IPS-15b (cell line): Measurements from ENCODE around the gene FBLN1.

Source experiments
- H3K27me3 ChIP-seq: one replicate; pipeline ENCODE4 v1.6.1; 2013; ENCODE audit warnings: low read length; ENCODE audit not compliant: control insufficient read depth, insufficient read depth
- H3K36me3 ChIP-seq: one replicate; pipeline ENCODE4 v1.6.1; 2013; ENCODE audit warnings: low read length; ENCODE audit not compliant: control insufficient read depth, insufficient read depth
- H3K4me1 ChIP-seq: one replicate; pipeline ENCODE4 v1.6.1; 2013; ENCODE audit warnings: mild to moderate bottlenecking, low read length; ENCODE audit not compliant: control insufficient read depth, insufficient read depth
- H3K4me3 ChIP-seq: one replicate; pipeline ENCODE4 v1.5.1; 2013; ENCODE audit warnings: low read depth, low read length
- H3K9ac ChIP-seq: one replicate; pipeline ENCODE4 v1.6.1; 2013; ENCODE audit warnings: low read depth, mild to moderate bottlenecking, low read length
- H3K9me3 ChIP-seq: one replicate; pipeline ENCODE4 v1.6.1; 2013; ENCODE audit warnings: mild to moderate bottlenecking, low read length; ENCODE audit not compliant: control insufficient read depth, insufficient read depth

FBLN1 gene

DNA sequence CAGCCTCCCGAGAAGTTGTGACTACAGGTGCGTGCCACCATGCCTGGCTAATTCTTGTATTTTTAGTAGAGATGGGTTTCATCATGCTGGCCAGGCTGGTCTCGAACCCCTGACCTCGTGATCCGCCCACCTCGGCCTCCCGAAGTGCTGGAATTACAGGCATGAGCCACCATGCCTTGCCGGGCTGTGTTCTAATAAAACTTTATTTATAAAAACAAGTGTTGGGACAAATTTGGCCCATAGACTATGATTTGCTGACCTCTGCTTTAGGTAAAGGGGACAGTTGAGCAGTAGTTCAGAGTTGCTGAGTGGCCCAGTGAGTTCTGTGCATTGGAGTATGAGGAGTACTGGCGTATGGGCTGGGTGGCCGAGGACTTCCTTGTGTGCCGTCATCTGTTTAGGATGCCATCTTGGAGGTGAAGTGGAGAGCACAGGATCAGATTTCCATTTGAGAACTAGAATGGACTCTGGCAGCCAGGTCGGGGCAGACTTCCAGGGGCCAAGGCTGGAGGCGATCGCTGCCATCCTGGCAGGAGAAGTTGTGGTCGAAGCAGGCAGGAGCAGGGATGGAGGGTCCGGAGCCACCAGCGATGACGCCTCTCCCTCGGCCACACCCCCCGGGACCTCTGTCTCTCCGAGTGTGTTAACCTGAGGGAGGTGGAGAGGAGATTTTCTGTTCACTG is 43.8 kb downstream of the FBLN1 start:
- Histone ChIP-seq H3K9ac (no peak overlapping the region), H3K9me3 (no peaks in the 10 kb centered on the region), H3K4me1 (no peaks in the 10 kb centered on the region), H3K4me3 (no peak overlapping the region), H3K27me3 (no peaks in the 10 kb centered on the region), H3K36me3 (peaks cover 70% of the 10 kb centered on the region)

- Histone ChIP-seq H3K4me3 (no peak overlapping the region), H3K4me1 (no peaks in the 10 kb centered on the region), H3K9ac (no peak overlapping the region), H3K9me3 (no peaks in the 10 kb centered on the region), H3K36me3 (peaks cover 66% of the 10 kb centered on the region), H3K27me3 (no peaks in the 10 kb centered on the region)
Observed at GRCh38 chr22:45547016-45547345, 44.3 kb downstream of the FBLN1 start.

GRCh38 chr22:45547731-45548130 is 45.0 kb downstream of the FBLN1 start:
- no peak overlapping the region for H3K4me3 ChIP-seq
- H3K27me3 ChIP-seq: no peaks in the 10 kb centered on the region
- no peaks in the 10 kb centered on the region for H3K4me1 ChIP-seq
- no peak overlapping the region for H3K9ac ChIP-seq
- H3K36me3 ChIP-seq: peaks cover 58% of the 10 kb centered on the region
- no peaks in the 10 kb centered on the region for H3K9me3 ChIP-seq

GRCh38 chr22:45548247-45548840 is 45.7 kb downstream of the FBLN1 start:
- H3K9me3 ChIP-seq: no peaks in the 10 kb centered on the region
- H3K9ac ChIP-seq: no peak overlapping the region
- no peak overlapping the region for H3K4me3 ChIP-seq
- no peaks in the 10 kb centered on the region for H3K27me3 ChIP-seq
- H3K36me3 ChIP-seq: peaks cover 55% of the 10 kb centered on the region
- H3K4me1 ChIP-seq: no peaks in the 10 kb centered on the region

DNA sequence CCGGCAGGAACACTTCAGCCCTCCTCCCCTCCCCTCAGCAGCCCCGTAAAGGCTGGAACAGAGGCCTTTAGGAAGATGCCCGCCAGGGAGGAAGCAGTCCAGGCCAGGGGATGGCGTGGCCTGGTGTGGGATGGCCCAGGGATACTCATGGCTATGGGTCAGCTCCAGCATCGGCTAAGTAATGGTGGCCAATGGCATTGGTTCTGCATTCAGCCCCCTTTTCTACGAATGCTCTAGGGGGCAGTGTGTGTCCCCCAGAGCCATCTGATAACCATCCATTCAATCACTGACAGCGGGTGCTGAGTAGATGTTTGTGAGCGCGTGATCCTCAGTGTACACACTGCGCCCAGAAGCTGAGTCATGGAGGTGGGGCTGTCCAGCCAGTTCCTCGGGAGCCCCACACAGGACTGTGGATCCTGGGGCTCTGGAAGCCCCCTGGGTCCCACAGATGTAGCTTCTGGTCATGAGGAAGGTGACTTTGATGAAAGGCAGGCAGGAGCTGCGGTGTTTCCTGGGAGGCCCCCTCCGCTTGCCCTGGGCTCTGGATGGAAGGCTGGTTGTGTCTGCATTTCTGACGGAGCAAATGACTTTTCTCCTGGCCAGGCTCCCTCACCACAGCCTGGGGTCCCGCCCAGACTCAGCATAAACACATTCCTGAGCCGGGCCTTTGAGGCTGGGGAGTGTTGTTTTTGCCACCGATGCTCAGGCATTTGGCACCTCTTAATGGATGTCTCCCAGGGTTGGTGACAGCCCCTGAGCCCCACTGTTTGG is 46.5 kb downstream of the FBLN1 start:
- no peaks in the 10 kb centered on the region for H3K27me3 ChIP-seq
- H3K36me3 ChIP-seq: peaks cover 48% of the 10 kb centered on the region
- no peaks in the 10 kb centered on the region for H3K9me3 ChIP-seq
- no peak overlapping the region for H3K9ac ChIP-seq
- no peaks in the 10 kb centered on the region for H3K4me1 ChIP-seq
- no peak overlapping the region for H3K4me3 ChIP-seq

DNA sequence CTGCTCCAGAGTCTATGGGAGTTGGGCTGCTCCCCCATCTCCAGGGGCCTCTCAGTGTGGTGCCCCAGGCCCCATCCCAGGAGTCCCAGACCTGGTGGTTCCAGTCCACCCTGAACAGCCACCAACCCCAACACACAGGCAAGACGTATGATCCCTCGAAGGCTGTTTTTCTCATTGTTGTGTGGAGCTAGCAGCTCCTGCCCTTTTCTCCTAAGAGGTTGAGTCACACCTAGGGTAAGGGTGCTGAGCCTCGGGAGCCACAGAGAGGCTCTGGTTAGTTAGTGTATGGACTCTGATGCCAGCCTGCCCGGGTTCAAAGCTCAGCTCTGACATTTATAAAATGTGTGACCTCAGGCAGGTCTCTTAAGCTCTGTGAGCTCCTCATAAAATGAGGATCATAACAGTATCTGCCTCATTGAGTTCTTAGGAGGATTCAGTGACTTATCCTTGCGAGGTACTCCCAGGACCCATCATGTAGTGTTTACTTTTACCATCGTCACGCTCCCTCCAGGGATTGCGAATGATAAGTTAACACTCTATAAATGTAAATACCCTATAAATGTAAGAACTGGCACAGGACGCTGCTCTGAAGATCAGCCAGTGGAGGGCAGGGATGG is 47.2 kb downstream of the FBLN1 start:
- no peaks in the 10 kb centered on the region for H3K9me3 ChIP-seq
- H3K9ac ChIP-seq: no peak overlapping the region
- peaks cover 42% of the 10 kb centered on the region for H3K36me3 ChIP-seq
- H3K27me3 ChIP-seq: no peaks in the 10 kb centered on the region
- H3K4me1 ChIP-seq: no peaks in the 10 kb centered on the region
- H3K4me3 ChIP-seq: no peak overlapping the region

DNA sequence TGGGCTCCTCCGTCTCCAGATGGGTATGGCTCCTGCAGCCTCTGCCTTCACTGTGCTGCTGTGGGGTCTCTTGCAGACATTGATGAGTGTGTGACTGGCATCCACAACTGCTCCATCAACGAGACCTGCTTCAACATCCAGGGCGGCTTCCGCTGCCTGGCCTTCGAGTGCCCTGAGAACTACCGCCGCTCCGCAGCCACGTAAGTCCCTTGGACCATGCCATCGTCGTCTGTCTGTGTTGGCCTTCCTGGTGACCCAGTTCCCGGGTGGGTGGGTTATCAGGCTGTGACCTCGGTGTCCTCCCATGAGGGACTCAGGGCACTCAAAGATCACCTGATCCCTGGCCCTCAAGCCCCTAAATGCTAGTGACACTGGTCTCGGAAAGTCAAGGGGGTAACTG is 47.7 kb downstream of the FBLN1 start:
- Histone ChIP-seq H3K36me3 (peaks cover 37% of the 10 kb centered on the region), H3K27me3 (no peaks in the 10 kb centered on the region), H3K4me3 (no peak overlapping the region), H3K4me1 (no peaks in the 10 kb centered on the region), H3K9ac (no peak overlapping the region), H3K9me3 (no peaks in the 10 kb centered on the region)

GRCh38 chr22:45550891-45551290 is 48.2 kb downstream of the FBLN1 start:
- Histone ChIP-seq H3K4me1 (no peaks in the 10 kb centered on the region), H3K36me3 (peaks cover 37% of the 10 kb centered on the region), H3K9me3 (no peaks in the 10 kb centered on the region), H3K27me3 (no peaks in the 10 kb centered on the region), H3K9ac (no peak overlapping the region), H3K4me3 (no peak overlapping the region)

- Histone ChIP-seq H3K4me3 (no peak overlapping the region), H3K27me3 (no peaks in the 10 kb centered on the region), H3K9ac (no peak overlapping the region), H3K9me3 (no peaks in the 10 kb centered on the region), H3K36me3 (peaks cover 37% of the 10 kb centered on the region), H3K4me1 (no peaks in the 10 kb centered on the region)
Observed at GRCh38 chr22:45551310-45552016, 48.8 kb downstream of the FBLN1 start.

DNA sequence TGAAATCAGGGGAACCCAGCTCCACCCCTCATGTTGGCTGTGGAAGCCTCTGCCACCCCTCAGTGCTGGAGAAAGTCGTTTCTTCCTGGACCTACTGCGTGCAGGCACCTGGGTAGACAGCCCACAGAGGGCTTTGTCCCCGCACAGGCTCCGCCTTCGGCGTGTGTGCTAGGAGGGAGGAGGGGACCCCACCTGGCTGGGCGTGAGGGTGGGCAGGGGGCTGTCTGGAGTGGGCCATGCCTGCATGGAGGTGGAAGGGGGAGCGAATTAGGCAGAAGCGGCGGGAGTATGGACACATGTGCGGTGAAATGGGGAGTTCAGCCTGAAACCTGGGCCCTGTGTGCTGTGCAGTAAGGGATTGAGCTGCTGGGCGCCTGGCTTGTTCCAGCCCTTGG is 49.3 kb downstream of the FBLN1 start:
- Histone ChIP-seq H3K9me3 (no peaks in the 10 kb centered on the region), H3K27me3 (no peaks in the 10 kb centered on the region), H3K9ac (no peak overlapping the region), H3K4me1 (no peaks in the 10 kb centered on the region), H3K4me3 (no peak overlapping the region), H3K36me3 (peaks cover 34% of the 10 kb centered on the region)

- Histone ChIP-seq H3K27me3 (no peaks in the 10 kb centered on the region), H3K4me3 (no peak overlapping the region), H3K4me1 (no peaks in the 10 kb centered on the region), H3K36me3 (peaks cover 26% of the 10 kb centered on the region), H3K9me3 (no peaks in the 10 kb centered on the region), H3K9ac (no peak overlapping the region)
Observed at GRCh38 chr22:45552580-45553350, 50.1 kb downstream of the FBLN1 start.
